Prostate gland (tissue), 2 donors: ENCODE data around the gene TBC1D22A.

Source experiments
- POLR2A ChIP-seq: fragments of 450-650 bp; IDR thresholded peaks from one replicate; pipeline ENCODE4 v1.6.1; 2016; ENCODE audit warnings: antibody characterized with exemption, mild to moderate bottlenecking
- POLR2AphosphoS5 ChIP-seq: sonication (generic); formaldehyde crosslinking; IDR thresholded peaks from one replicate; pipeline ENCODE4 v1.6.1; 2017; ENCODE audit warnings: antibody characterized with exemption
- TF ChIP-seq, protein P1 (sequence below), 4 experiments: fragments of 200-600 bp in 2 of 4; fragments of 450-650 bp in 2 of 4; sonication (generic) in 2 of 4; IDR thresholded peaks; 1 replicate in 3 of 4; 2 replicates in 1 of 4; pipeline ENCODE4 v1.5.1; 2016 to 2019; ENCODE audit warnings: antibody characterized with exemption in 4 of 4, mild to moderate bottlenecking in 2 of 4, moderate library complexity in 2 of 4

GRCh38 chr22:47071807-47072641 lies 309.6 kb downstream of the TBC1D22A start:
- TF ChIP-seq, protein P1, sequence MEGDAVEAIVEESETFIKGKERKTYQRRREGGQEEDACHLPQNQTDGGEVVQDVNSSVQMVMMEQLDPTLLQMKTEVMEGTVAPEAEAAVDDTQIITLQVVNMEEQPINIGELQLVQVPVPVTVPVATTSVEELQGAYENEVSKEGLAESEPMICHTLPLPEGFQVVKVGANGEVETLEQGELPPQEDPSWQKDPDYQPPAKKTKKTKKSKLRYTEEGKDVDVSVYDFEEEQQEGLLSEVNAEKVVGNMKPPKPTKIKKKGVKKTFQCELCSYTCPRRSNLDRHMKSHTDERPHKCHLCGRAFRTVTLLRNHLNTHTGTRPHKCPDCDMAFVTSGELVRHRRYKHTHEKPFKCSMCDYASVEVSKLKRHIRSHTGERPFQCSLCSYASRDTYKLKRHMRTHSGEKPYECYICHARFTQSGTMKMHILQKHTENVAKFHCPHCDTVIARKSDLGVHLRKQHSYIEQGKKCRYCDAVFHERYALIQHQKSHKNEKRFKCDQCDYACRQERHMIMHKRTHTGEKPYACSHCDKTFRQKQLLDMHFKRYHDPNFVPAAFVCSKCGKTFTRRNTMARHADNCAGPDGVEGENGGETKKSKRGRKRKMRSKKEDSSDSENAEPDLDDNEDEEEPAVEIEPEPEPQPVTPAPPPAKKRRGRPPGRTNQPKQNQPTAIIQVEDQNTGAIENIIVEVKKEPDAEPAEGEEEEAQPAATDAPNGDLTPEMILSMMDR (IDR thresholded peaks at IDR 0.05), result no peak
- no peak for TF ChIP-seq POLR2A
- no peak for TF ChIP-seq POLR2AphosphoS5
